Sigmoid colon (tissue), 4 donors: Measurements from ENCODE around the gene TBCB.

ENCODE experiments used
- EP300 ChIP-seq, 4 donors: sonication (generic); formaldehyde crosslinking; IDR thresholded peaks; one replicate each; pipeline ENCODE4 v1.6.1; 2017; ENCODE audit warnings: antibody characterized with exemption in 4 of 4
- POLR2A ChIP-seq, 2 donors: fragments of 450-650 bp; IDR thresholded peaks; one replicate each; pipeline ENCODE4 v1.6.1; 2016; ENCODE audit warnings: antibody characterized with exemption in 2 of 2, mild to moderate bottlenecking in 2 of 2, moderate library complexity in 2 of 2
- POLR2AphosphoS5 ChIP-seq, 4 donors: sonication (generic); formaldehyde crosslinking; IDR thresholded peaks; one replicate each; pipeline ENCODE4 v1.6.1; 2017; ENCODE audit warnings: antibody characterized with exemption in 4 of 4
- TF ChIP-seq, protein P1 (sequence below), 4 experiments: fragments of 450-650 bp in 3 of 4; fragments of 200-600 bp in 1 of 4; IDR thresholded peaks; one replicate each; pipeline ENCODE4 v1.5.1; 2016 to 2019; ENCODE audit warnings: antibody characterized with exemption in 4 of 4, mild to moderate bottlenecking in 3 of 4, moderate library complexity in 2 of 4

DNA sequence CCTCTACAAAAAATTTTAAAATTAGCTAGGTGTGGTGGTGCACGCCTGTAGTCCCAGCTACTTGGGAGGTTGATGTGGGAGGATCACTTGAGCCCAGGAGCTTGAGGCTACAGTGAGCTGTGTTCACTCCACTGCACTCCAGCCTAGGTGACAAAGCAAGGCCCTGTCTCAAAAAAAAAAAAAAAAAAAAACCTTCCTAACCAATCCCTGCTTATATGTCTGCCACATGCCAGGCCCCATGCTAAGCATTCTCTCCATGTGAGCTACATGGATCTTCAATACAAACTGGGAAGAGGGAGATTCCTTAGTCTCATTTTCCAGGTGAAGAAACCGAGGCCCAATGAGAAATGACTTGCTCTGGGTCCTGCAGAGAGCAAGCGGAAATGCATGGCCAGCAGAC, 6.6 kb upstream of the TBCB start:
- TF ChIP-seq POLR2A (IDR thresholded peaks at IDR 0.05) = no peak
- TF ChIP-seq, protein P1, sequence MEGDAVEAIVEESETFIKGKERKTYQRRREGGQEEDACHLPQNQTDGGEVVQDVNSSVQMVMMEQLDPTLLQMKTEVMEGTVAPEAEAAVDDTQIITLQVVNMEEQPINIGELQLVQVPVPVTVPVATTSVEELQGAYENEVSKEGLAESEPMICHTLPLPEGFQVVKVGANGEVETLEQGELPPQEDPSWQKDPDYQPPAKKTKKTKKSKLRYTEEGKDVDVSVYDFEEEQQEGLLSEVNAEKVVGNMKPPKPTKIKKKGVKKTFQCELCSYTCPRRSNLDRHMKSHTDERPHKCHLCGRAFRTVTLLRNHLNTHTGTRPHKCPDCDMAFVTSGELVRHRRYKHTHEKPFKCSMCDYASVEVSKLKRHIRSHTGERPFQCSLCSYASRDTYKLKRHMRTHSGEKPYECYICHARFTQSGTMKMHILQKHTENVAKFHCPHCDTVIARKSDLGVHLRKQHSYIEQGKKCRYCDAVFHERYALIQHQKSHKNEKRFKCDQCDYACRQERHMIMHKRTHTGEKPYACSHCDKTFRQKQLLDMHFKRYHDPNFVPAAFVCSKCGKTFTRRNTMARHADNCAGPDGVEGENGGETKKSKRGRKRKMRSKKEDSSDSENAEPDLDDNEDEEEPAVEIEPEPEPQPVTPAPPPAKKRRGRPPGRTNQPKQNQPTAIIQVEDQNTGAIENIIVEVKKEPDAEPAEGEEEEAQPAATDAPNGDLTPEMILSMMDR (IDR thresholded peaks at IDR 0.05) = no peak
- TF ChIP-seq POLR2AphosphoS5 (IDR thresholded peaks at IDR 0.05) = no peak
- TF ChIP-seq EP300 (IDR thresholded peaks at IDR 0.05) = no peak
